ENCODE data around the gene CD40. TPM values are rescaled to one million over a fixed set of nuclear protein-coding genes. Genes with fewer than 3 reads are reported as not detected.

Gene CD40
- total RNA-seq, 6 experiments from 2014 or later: 8.8 to 11.7 (median 9.4) TPM

- Histone ChIP-seq H3K9me3 (no peaks in the 10 kb centered on the region), H3K27ac (no peak overlapping the region), H3K4me1 (peaks cover 0 to 4% (median 0%) of the 10 kb centered on the region in 4 donors), H3K36me3 (no peaks in the 10 kb centered on the region), H3K4me3 (no peak overlapping the region), H3K27me3 (no peaks in the 10 kb centered on the region)
- whole genome bisulfite sequencing (ENCODE audit: insufficient coverage, low coverage, low lambda C conversion rate, missing lambda C conversion rate): 61% methylated on average over 2 of the region's 2 CpGs
- DNase-seq (no peak), ATAC-seq (no peak)
- intact Hi-C loops (cut with DNase I): no loop called here
- TF ChIP-seq CTCF (IDR thresholded peaks at IDR 0.05) (no peak), POLR2A (IDR thresholded peaks at IDR 0.05) (no peak)
Measured at GRCh38 chr20:46114449-46114848, 3.7 kb upstream of the CD40 start.

GRCh38 chr20:46118481-46119020 lies 437 bp downstream of the CD40 start:
- H3K4me1 ChIP-seq: peaks cover 0 to 14% (median 3%) of the 10 kb centered on the region in 4 donors
- peak; percentile 58 to 68 (median 62) for ATAC-seq

GRCh38 chr20:46119028-46119546 lies 973 bp downstream of the CD40 start:
- peak in 1 of 4 donors; percentile 13 for ATAC-seq
- DNase-seq: peak in 1 of 3 donors; percentile 20
- WGBS (ENCODE audit: insufficient coverage, low coverage, low lambda C conversion rate, missing lambda C conversion rate): 32% methylated on average over 2 of the region's 2 CpGs
- no peaks in the 10 kb centered on the region for H3K27me3 ChIP-seq
- peaks cover 0 to 14% (median 1%) of the 10 kb centered on the region in 4 donors for H3K36me3 ChIP-seq
- H3K27ac ChIP-seq: peak overlapping the region in 2 of 3 donors; percentile 65 to 72
- no peaks in the 10 kb centered on the region for H3K9me3 ChIP-seq
- H3K4me3 ChIP-seq: peak overlapping the region; percentile 46 to 63 (median 61)
- peaks cover 0 to 14% (median 3%) of the 10 kb centered on the region in 4 donors for H3K4me1 ChIP-seq
- intact Hi-C loops (cut with DNase I): no loop called here
- no peak for TF ChIP-seq POLR2A (IDR thresholded peaks at IDR 0.05)
- TF ChIP-seq CTCF (IDR thresholded peaks at IDR 0.05): no peak

More at GRCh38 chr20:46118481-46119020, 437 bp downstream of the CD40 start:
- Histone ChIP-seq H3K27me3 (no peaks in the 10 kb centered on the region), H3K27ac (peak overlapping the region; percentile 50 to 72 (median 65)), H3K9me3 (no peaks in the 10 kb centered on the region), H3K36me3 (peaks cover 0 to 14% (median 0%) of the 10 kb centered on the region in 4 donors), H3K4me3 (peak overlapping the region; percentile 46 to 63 (median 61))
- TF ChIP-seq POLR2A (IDR thresholded peaks at IDR 0.05) (no peak), CTCF (IDR thresholded peaks at IDR 0.05) (no peak)
- intact Hi-C loops (cut with DNase I): no loop called here
- WGBS (ENCODE audit: insufficient coverage, low coverage, low lambda C conversion rate, missing lambda C conversion rate): 2% methylated on average over 7 of the region's 15 CpGs
- peak in 2 of 3 donors; percentile 44 to 50 for DNase-seq

- ATAC-seq (no peak), DNase-seq (peak in 1 of 3 donors; percentile 6)
- H3K4me1 ChIP-seq: peaks cover 0 to 14% (median 3%) of the 10 kb centered on the region in 4 donors
- no peaks in the 10 kb centered on the region for H3K9me3 ChIP-seq
- no peak overlapping the region for H3K27ac ChIP-seq
- TF ChIP-seq CTCF (IDR thresholded peaks at IDR 0.05) (no peak), POLR2A (IDR thresholded peaks at IDR 0.05) (no peak)
- intact Hi-C loops (cut with DNase I): no loop called here
- no peak overlapping the region for H3K4me3 ChIP-seq
- peaks cover 0 to 14% (median 1%) of the 10 kb centered on the region in 4 donors for H3K36me3 ChIP-seq
- 52% methylated on average over 2 of the region's 2 CpGs for WGBS (ENCODE audit: insufficient coverage, low coverage, low lambda C conversion rate, missing lambda C conversion rate)
- no peaks in the 10 kb centered on the region for H3K27me3 ChIP-seq
Measured at GRCh38 chr20:46119547-46119946, 1.4 kb downstream of the CD40 start.
